Common myeloid progenitor, CD34-positive (primary cell): ENCODE data around the gene RAD51.

Experiments used
- CTCF ChIA-PET: fragments of 350-600 bp; sonication (Branson Sonifier 250); formaldehyde crosslinking; loops from one replicate; lab custom pipeline; 2021; ENCODE audit warnings: antibody characterized with exemption; lab: Charles Lee
- POLR2A ChIA-PET: fragments of 350-600 bp; sonication (Branson Sonifier 250); formaldehyde crosslinking; loops from one replicate; lab custom pipeline; 2021; ENCODE audit warnings: antibody characterized with exemption; lab: Charles Lee
- DNase-seq, 3 donors: peaks; one replicate each; pipeline versions ENCODE4 v3.0.0 to v3.0.0-alpha.2; 2013
- H3K27ac ChIP-seq, 2 experiments: 1 replicate in 1 of 2; 2 replicates in 1 of 2; pipeline ENCODE4 v1.7.0; 2013; ENCODE audit warnings: inconsistent platforms in 2 of 2, low read length in 2 of 2, mild to moderate bottlenecking in 2 of 2, low read depth in 1 of 2, moderate library complexity in 1 of 2; ENCODE audit not compliant: severe bottlenecking in 2 of 2, insufficient read depth in 1 of 2, poor library complexity in 1 of 2
- H3K27me3 ChIP-seq, 5 experiments: replicated peaks in 2 of 5; 1 replicate in 3 of 5; 2 replicates in 2 of 5; pipeline versions ENCODE4 v1.6.1 to v1.7.0; 2013; ENCODE audit warnings: low read length in 4 of 5, mild to moderate bottlenecking in 2 of 5, moderate library complexity in 2 of 5, inconsistent platforms in 1 of 5; ENCODE audit not compliant: insufficient read depth in 5 of 5, control insufficient read depth in 4 of 5
- H3K36me3 ChIP-seq, 4 experiments: 1 replicate in 2 of 4; 2 replicates in 2 of 4; pipeline versions ENCODE4 v1.6.1 to v1.7.0; 2013; ENCODE audit warnings: low read length in 3 of 4, control low read depth in 1 of 4, mild to moderate bottlenecking in 1 of 4; ENCODE audit not compliant: control insufficient read depth in 4 of 4, insufficient read depth in 4 of 4
- H3K4me1 ChIP-seq, 4 experiments: 1 replicate in 3 of 4; 2 replicates in 1 of 4; pipeline versions ENCODE4 v1.6.1 to v1.7.1; 2013; ENCODE audit warnings: low read length in 3 of 4, mild to moderate bottlenecking in 3 of 4, control low read depth in 1 of 4, inconsistent platforms in 1 of 4, moderate library complexity in 1 of 4; ENCODE audit not compliant: control insufficient read depth in 4 of 4, insufficient read depth in 4 of 4; ENCODE audit errors: control extremely low read depth in 1 of 4
- H3K4me3 ChIP-seq, 7 experiments: 1 replicate in 4 of 7; 2 replicates in 3 of 7; pipeline versions ENCODE4 v1.5.1 to v1.7.0; 2013; ENCODE audit warnings: mild to moderate bottlenecking in 7 of 7, low read length in 6 of 7, moderate library complexity in 6 of 7, inconsistent platforms in 2 of 7, low read depth in 2 of 7, control low read depth in 1 of 7; ENCODE audit not compliant: insufficient read depth in 4 of 7, control insufficient read depth in 1 of 7; ENCODE audit errors: extremely low read depth in 1 of 7
- H3K9me3 ChIP-seq, 5 experiments: 1 replicate in 4 of 5; 2 replicates in 1 of 5; pipeline versions ENCODE4 v1.6.1 to v1.7.1; 2013; ENCODE audit warnings: low read length in 4 of 5, mild to moderate bottlenecking in 2 of 5, inconsistent platforms in 1 of 5, low read depth in 1 of 5, moderate library complexity in 1 of 5; ENCODE audit not compliant: control insufficient read depth in 4 of 5, insufficient read depth in 2 of 5; ENCODE audit errors: control extremely low read depth in 1 of 5
- WGBS: methylation state at CpG from one replicate; pipeline ENCODE4 v1.1.5; 2013; ENCODE audit not compliant: insufficient coverage; 5-methylcytosine and 5-hydroxymethylcytosine counted together

The RAD51 gene

DNA sequence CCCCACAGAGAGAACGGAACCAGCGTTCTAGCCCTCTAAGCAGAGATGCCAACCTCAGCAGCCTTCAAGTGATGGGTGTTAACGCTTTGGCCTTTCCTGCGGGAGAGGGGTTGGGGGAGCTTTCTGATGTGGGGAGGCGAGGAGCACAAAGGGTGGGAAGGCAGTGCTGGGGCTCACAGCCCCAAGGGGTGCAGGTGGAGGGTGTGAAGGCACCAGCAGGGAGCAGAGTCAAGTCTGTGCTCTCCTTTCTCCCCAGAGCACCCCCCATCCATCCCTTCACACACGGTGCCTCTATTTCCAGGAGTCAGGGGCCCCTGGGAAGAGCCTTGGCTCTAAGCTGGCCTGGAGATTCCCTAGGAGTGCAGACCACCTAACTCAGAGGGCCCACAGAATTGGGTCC is 78.9 kb downstream of the RAD51 start:
- ChIA-PET CTCF (interaction anchor here (1.0 to 14.6 kb wide), 4 partner anchors 11 to 73 kb away, joined by 3 to 123 read pairs (median 5); no protein-coding TSS in a partner anchor), POLR2A (no interaction called here)
- no peaks in the 10 kb centered on the region for H3K9me3 ChIP-seq
- DNase-seq: no peak
- no peak overlapping the region for H3K27ac ChIP-seq
- H3K36me3 ChIP-seq: peaks cover 9 to 63% (median 45%) of the 10 kb centered on the region in 4 experiments
- no peak overlapping the region for H3K4me3 ChIP-seq
- H3K4me1 ChIP-seq: peaks cover 0 to 27% (median 25%) of the 10 kb centered on the region in 4 experiments
- 100% methylated on average over 1 of the region's 6 CpGs for WGBS
- no peaks in the 10 kb centered on the region for H3K27me3 ChIP-seq

- H3K27me3 ChIP-seq: no peaks in the 10 kb centered on the region
- peaks cover 9 to 74% (median 55%) of the 10 kb centered on the region in 4 experiments for H3K36me3 ChIP-seq
- ChIA-PET POLR2A (no interaction called here), CTCF (interaction anchor here (1.1 to 15.4 kb wide), 4 partner anchors 12 to 82 kb away, joined by 3 to 204 read pairs (median 4); partner anchors contain the start of gene RMDN3)
- H3K9me3 ChIP-seq: no peaks in the 10 kb centered on the region
- 96% methylated on average over 10 of the region's 10 CpGs for WGBS
- DNase-seq: no peak
- H3K4me1 ChIP-seq: peaks cover 0 to 16% (median 14%) of the 10 kb centered on the region in 4 experiments
- H3K27ac ChIP-seq: no peak overlapping the region
- no peak overlapping the region for H3K4me3 ChIP-seq
These were observed 80.0 kb downstream of the RAD51 start for GRCh38 chr15:40775007-40775406.

DNA sequence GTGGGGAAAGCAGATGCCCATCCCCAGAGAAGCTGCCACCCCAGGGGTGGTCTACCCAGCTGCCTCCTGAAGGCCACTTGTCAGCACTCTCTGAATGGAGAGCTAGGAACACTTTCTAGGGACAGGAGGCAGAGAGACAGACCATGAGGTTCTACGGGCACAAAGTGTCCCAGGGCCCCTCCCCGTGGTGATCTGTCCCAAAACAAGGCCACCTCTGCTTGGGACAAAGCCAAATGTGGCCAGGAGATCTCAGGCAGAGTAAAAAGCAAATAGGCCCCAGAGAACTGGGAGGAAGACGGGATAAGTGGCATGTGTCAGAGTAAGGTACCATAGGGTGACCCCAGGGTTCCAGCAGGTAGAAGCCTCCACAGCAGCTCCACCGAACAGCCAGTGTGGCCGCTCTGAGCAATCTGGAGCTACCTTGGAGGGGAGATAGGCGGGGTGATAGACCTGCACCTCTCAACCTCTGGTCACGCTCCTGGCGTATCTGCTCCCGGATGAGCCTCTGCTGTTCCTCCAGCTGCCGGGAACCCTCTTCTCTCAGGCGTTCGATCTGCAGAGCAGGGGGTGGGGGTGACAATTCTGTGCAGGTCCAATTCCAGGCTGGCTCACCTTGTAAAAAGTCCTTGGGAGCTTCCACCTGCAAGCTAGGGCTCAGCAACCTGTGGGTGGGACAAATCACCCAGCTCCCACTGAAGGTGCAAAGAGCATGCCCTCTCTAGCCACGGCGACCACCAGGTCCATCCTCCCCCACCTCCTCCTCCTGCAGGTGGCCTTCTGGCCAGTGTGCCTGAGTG is 81.0 kb downstream of the RAD51 start:
- ChIA-PET CTCF (interaction anchor here (0.8 to 15.4 kb wide), 8 partner anchors 9 to 81 kb away, joined by 3 to 204 read pairs (median 3); partner anchors contain the start of genes GCHFR and RMDN3), POLR2A (no interaction called here)
- WGBS: over 99% methylated on average over 13 of the region's 14 CpGs

GRCh38 chr15:40776537-40777141 is 81.7 kb downstream of the RAD51 start:
- no peak overlapping the region for H3K4me3 ChIP-seq
- ChIA-PET POLR2A (no interaction called here), CTCF (interaction anchor here (0.8 to 15.4 kb wide), 7 partner anchors 8 to 107 kb away, joined by 3 to 204 read pairs (median 3); partner anchors contain the start of genes GCHFR and RMDN3)
- H3K36me3 ChIP-seq: peaks cover 9 to 70% (median 54%) of the 10 kb centered on the region in 4 experiments
- no peaks in the 10 kb centered on the region for H3K4me1 ChIP-seq
- no peak overlapping the region for H3K27ac ChIP-seq
- no peak for DNase-seq
- WGBS: 93% methylated on average over 11 of the region's 11 CpGs
- H3K27me3 ChIP-seq: no peaks in the 10 kb centered on the region
- no peaks in the 10 kb centered on the region for H3K9me3 ChIP-seq

More for the DNA sequence above, 81.0 kb downstream of the RAD51 start:
- no peak for DNase-seq
- H3K9me3 ChIP-seq: no peaks in the 10 kb centered on the region
- H3K27ac ChIP-seq: no peak overlapping the region
- no peaks in the 10 kb centered on the region for H3K27me3 ChIP-seq
- H3K4me3 ChIP-seq: no peak overlapping the region
- H3K36me3 ChIP-seq: peaks cover 9 to 71% (median 55%) of the 10 kb centered on the region in 4 experiments
- peaks cover 0 to 7% (median 5%) of the 10 kb centered on the region in 4 experiments for H3K4me1 ChIP-seq
